DOHH2 (cell line): ENCODE results near the gene KLK13.

ENCODE experiments used
- H3F3A ChIP-seq: fragments of 200-600 bp; sonication (generic), shearing (Covaris generic); 2 replicates; pipeline ENCODE4 v1.6.0; 2016; ENCODE audit warnings: antibody characterized with exemption, mild to moderate bottlenecking; ENCODE audit not compliant: control insufficient read depth, insufficient read depth
- H3K27ac ChIP-seq: fragments of 200-600 bp; sonication (generic); 2 replicates; pipeline ENCODE4 v1.5.1; 2014; ENCODE audit warnings: low read depth, mild to moderate bottlenecking, low read length, moderate library complexity
- H3K27me3 ChIP-seq: fragments of 200-600 bp; sonication (generic); 2 replicates; pipeline ENCODE4 v1.6.1; 2014; ENCODE audit warnings: mild to moderate bottlenecking, low read length, mixed read lengths; ENCODE audit not compliant: control insufficient read depth
- H3K36me3 ChIP-seq: fragments of 200-600 bp; sonication (generic); 2 replicates; pipeline ENCODE4 v1.6.1; 2014; ENCODE audit warnings: mild to moderate bottlenecking, low read length, moderate library complexity, mixed read lengths; ENCODE audit not compliant: control insufficient read depth
- H3K4me1 ChIP-seq: fragments of 200-600 bp; sonication (generic); 2 replicates; pipeline ENCODE4 v1.6.1; 2014; ENCODE audit warnings: mild to moderate bottlenecking, low read length, mixed read lengths; ENCODE audit not compliant: control insufficient read depth
- H3K4me2 ChIP-seq: fragments of 200-600 bp; sonication (generic); 2 replicates; pipeline ENCODE4 v1.6.0; 2014; ENCODE audit warnings: mild to moderate bottlenecking, low read length, moderate library complexity
- H3K4me3 ChIP-seq: fragments of 200-600 bp; sonication (generic); 2 replicates; pipeline ENCODE4 v1.5.1; 2014; ENCODE audit warnings: mild to moderate bottlenecking, low read length, mixed read lengths
- H3K79me2 ChIP-seq: fragments of 200-600 bp; sonication (generic); 2 replicates; pipeline ENCODE4 v1.6.1; 2014; ENCODE audit warnings: mild to moderate bottlenecking, low read length, mixed read lengths; ENCODE audit not compliant: control insufficient read depth
- H3K9me2 ChIP-seq: fragments of 200-600 bp; sonication (generic); replicated peaks from 2 replicates; pipeline ENCODE4 v1.6.1; 2014; ENCODE audit warnings: mild to moderate bottlenecking, low read length, mixed read lengths; ENCODE audit not compliant: control insufficient read depth
- H3K9me3 ChIP-seq: fragments of 200-600 bp; sonication (generic); 2 replicates; pipeline ENCODE4 v1.6.1; 2014; ENCODE audit warnings: antibody characterized with exemption, low read length, mixed read lengths; ENCODE audit not compliant: control insufficient read depth, insufficient read depth
- H4K20me1 ChIP-seq: fragments of 200-600 bp; sonication (generic); 2 replicates; pipeline ENCODE4 v1.6.0; 2014; ENCODE audit warnings: low read depth, mild to moderate bottlenecking, antibody characterized with exemption, low read length, moderate library complexity; ENCODE audit not compliant: control insufficient read depth, insufficient read depth
- EZH2phosphoT487 ChIP-seq: fragments of 200-600 bp; sonication (generic); IDR thresholded peaks from 2 replicates; pipeline ENCODE4 v1.6.1; 2017; ENCODE audit warnings: borderline replicate concordance, mild to moderate bottlenecking, antibody characterized with exemption, low read length, moderate library complexity, mixed read lengths
- TF ChIP-seq, protein P1 (sequence below): fragments of 200-600 bp; sonication (generic); IDR thresholded peaks from one replicate; pipeline ENCODE4 v1.5.1; 2014; ENCODE audit warnings: antibody characterized with exemption, mild to moderate bottlenecking, low read depth, low read length; ENCODE audit not compliant: poor library complexity, severe bottlenecking

Gene KLK13

DNA sequence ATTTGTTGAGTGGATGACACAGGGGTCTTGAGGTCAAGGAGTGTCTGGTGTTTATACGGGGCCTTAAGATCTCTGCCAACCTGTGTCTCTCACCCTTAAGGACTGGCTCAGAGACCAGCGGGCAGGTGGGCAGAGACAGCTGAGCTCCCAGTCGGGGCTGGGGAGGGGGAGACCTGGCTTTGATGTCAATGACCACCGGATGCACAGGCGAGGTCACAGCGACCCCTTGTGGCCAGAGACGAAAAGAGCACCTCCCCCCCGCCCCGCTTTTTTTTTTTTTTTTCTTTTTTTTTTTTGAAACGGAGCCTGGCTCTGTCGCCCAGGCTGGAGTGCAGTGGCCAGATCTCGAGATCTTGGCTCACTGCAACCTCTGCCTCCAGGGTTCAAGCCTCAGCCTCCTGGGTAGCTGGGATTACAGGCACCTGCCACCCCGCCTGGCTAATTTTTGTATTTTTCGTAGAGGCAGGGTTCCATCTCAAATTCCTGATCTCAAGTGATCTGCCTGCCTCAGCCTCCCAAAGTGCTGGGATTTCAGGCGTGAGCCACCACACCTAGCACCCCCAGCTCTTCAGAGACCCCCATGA is 29.9 kb upstream of the KLK13 start:
- no peak for TF ChIP-seq EZH2phosphoT487
- TF ChIP-seq, protein P1, sequence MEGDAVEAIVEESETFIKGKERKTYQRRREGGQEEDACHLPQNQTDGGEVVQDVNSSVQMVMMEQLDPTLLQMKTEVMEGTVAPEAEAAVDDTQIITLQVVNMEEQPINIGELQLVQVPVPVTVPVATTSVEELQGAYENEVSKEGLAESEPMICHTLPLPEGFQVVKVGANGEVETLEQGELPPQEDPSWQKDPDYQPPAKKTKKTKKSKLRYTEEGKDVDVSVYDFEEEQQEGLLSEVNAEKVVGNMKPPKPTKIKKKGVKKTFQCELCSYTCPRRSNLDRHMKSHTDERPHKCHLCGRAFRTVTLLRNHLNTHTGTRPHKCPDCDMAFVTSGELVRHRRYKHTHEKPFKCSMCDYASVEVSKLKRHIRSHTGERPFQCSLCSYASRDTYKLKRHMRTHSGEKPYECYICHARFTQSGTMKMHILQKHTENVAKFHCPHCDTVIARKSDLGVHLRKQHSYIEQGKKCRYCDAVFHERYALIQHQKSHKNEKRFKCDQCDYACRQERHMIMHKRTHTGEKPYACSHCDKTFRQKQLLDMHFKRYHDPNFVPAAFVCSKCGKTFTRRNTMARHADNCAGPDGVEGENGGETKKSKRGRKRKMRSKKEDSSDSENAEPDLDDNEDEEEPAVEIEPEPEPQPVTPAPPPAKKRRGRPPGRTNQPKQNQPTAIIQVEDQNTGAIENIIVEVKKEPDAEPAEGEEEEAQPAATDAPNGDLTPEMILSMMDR = peak; percentile 70

DNA sequence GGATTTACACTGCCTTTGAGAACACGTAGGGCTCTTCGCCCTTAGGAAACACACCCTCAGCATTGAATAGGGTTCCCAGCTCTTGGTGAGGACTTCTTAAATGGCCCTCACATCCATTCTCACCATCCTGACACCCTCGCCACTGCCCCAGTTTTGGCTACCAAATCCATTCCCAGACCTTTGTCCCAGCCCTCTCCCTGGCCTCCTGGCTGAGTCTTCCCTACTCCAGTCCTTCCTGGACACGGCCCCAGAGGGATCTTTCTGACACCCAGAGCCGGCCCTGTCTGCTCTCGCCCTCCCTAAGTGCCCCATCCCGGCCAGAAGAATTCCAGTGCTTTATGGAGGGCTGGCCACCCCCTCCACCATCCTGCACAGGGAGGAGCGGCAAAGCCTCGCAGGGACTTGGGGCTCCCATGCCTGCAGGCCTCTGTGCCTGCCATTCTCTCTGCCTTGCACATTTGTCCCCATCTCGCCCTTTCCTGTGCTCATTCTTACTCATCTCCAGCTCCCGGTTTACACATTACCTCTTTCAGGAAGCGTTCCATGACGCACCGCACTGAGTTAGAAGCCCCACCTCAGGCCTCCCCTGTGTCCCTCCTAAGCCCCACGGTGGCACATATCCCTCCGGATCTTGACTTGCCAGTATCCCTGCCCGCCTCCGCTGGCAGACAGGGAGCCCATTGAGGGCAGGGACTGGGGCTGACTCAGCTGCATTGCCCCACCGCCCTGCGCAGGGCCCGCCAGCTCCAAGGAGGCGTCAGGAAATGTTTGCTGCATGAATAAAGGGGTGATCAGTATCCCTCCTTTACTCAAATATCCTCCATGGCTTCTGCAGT is 28.8 kb upstream of the KLK13 start:
- Histone ChIP-seq H3K79me2 (no peaks in the 10 kb centered on the region), H3K27me3 (no peaks in the 10 kb centered on the region), H3K27ac (no peak overlapping the region), H3K4me3 (no peak overlapping the region), H3K4me1 (peaks cover 6% of the 10 kb centered on the region), H3K4me2 (no peak overlapping the region), H3K36me3 (peaks cover 9% of the 10 kb centered on the region), H3F3A (no peaks in the 10 kb centered on the region), H4K20me1 (no peaks in the 10 kb centered on the region), H3K9me3 (no peaks in the 10 kb centered on the region), H3K9me2 (no peaks in the 10 kb centered on the region)
- TF ChIP-seq, protein P1 = no peak
- no peak for TF ChIP-seq EZH2phosphoT487

More for the DNA sequence above, 29.9 kb upstream of the KLK13 start:
- Histone ChIP-seq H3K4me2 (no peak overlapping the region), H3K27ac (no peak overlapping the region), H3F3A (no peaks in the 10 kb centered on the region), H3K4me3 (no peak overlapping the region), H3K27me3 (no peaks in the 10 kb centered on the region), H3K36me3 (peaks cover 9% of the 10 kb centered on the region), H3K4me1 (peaks cover 6% of the 10 kb centered on the region), H3K9me3 (no peaks in the 10 kb centered on the region), H3K79me2 (peaks cover 3% of the 10 kb centered on the region; the same call in 1 of the 2 replicates), H4K20me1 (no peaks in the 10 kb centered on the region), H3K9me2 (no peaks in the 10 kb centered on the region)

DNA sequence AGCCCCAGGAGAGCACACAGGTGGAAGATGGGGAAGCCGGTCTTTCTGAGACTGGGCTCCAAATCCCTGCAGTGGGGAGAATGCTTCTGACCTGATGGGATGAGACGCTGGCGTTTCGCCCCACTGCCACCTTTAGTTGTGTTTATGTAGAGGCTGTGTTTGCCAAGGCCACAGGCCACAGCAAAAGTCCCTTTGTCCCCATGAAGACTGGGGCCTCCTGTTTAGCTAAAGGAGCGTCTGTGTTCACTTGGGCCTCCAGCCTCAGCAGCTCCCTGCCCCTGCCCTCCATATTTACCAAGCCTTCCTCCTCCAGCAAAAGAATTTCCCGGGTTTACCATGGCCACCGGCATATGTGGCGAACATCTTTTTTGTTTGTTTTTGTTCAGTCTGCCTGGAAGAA is 28.2 kb upstream of the KLK13 start:
- Histone ChIP-seq H3K27ac (no peak overlapping the region), H3K9me2 (no peaks in the 10 kb centered on the region), H4K20me1 (no peaks in the 10 kb centered on the region), H3K27me3 (no peaks in the 10 kb centered on the region), H3K79me2 (no peaks in the 10 kb centered on the region), H3K4me2 (no peak overlapping the region), H3F3A (no peaks in the 10 kb centered on the region), H3K4me1 (peaks cover 6% of the 10 kb centered on the region), H3K36me3 (peaks cover 8% of the 10 kb centered on the region), H3K4me3 (no peak overlapping the region), H3K9me3 (no peaks in the 10 kb centered on the region)
- no peak for TF ChIP-seq EZH2phosphoT487
- TF ChIP-seq, protein P1 = no peak
